Activated T-cell treated with anti-CD3 and anti-CD28 coated beads for 48 hours (primary cell): Measurements from ENCODE around the gene IFI44.
A peak's percentile ranks its signal among the peaks of the same experiment; 100 is the strongest.

Source experiments
- DNase-seq: peaks from one replicate; pipeline ENCODE4 v3.0.0-alpha.2; 2020; ENCODE audit warnings: low read depth

IFI44 gene

GRCh38 chr1:78649628-78650027 lies at the start of gene IFI44:
IFI44 (plus strand) TSS chr1:78649831; CDS start chr1:78650196, 365 bp downstream.
- peak; percentile 38 for DNase-seq

- no peak for DNase-seq
Measured at GRCh38 chr1:78601068-78601467, 48.6 kb upstream of the IFI44 start.

- no peak for DNase-seq
Measured at GRCh38 chr1:78603206-78603605, 46.4 kb upstream of the IFI44 start.

- DNase-seq, result no peak
Measured at GRCh38 chr1:78604643-78605042, 45.0 kb upstream of the IFI44 start.

GRCh38 chr1:78606274-78606673 lies 43.4 kb upstream of the IFI44 start:
- no peak for DNase-seq

GRCh38 chr1:78607334-78607927 lies 42.2 kb upstream of the IFI44 start:
- DNase-seq, result no peak

- DNase-seq, result no peak
Measured at GRCh38 chr1:78607944-78608343, 41.7 kb upstream of the IFI44 start.

- DNase-seq, result peak; percentile 18
Measured at GRCh38 chr1:78617615-78618026, 32.0 kb upstream of the IFI44 start.

- no peak for DNase-seq
Measured at GRCh38 chr1:78619032-78619431, 30.6 kb upstream of the IFI44 start.

- no peak for DNase-seq
Measured at GRCh38 chr1:78619446-78619802, 30.2 kb upstream of the IFI44 start.

GRCh38 chr1:78619803-78620579 lies 29.6 kb upstream of the IFI44 start, which contains the start of gene IFI44L:
IFI44L (plus strand) TSS chr1:78620448; CDS start chr1:78627916, 7,468 bp downstream.
- DNase-seq, result peak; percentile 25

GRCh38 chr1:78620666-78621065 lies 29.0 kb upstream of the IFI44 start:
- DNase-seq, result no peak

GRCh38 chr1:78622548-78622947 lies 27.1 kb upstream of the IFI44 start:
- DNase-seq, result no peak

GRCh38 chr1:78624035-78624434 lies 25.6 kb upstream of the IFI44 start:
- no peak for DNase-seq

GRCh38 chr1:78627321-78627720 lies 22.3 kb upstream of the IFI44 start:
- no peak for DNase-seq

GRCh38 chr1:78630600-78630999 lies 19.0 kb upstream of the IFI44 start:
- no peak for DNase-seq

GRCh38 chr1:78633209-78633608 lies 16.4 kb upstream of the IFI44 start:
- DNase-seq, result no peak

GRCh38 chr1:78640462-78640861 lies 9.2 kb upstream of the IFI44 start:
- DNase-seq, result no peak

GRCh38 chr1:78641558-78641957 lies 8.1 kb upstream of the IFI44 start:
- DNase-seq, result no peak

GRCh38 chr1:78645723-78646122 lies 3.9 kb upstream of the IFI44 start:
- DNase-seq, result no peak

- no peak for DNase-seq
Measured at GRCh38 chr1:78647238-78647637, 2.4 kb upstream of the IFI44 start.

- no peak for DNase-seq
Measured at GRCh38 chr1:78650114-78650660, 556 bp downstream of the IFI44 start.

- DNase-seq, result no peak
Measured at GRCh38 chr1:78651241-78651640, 1.6 kb downstream of the IFI44 start.
